ENCODE data around the gene LARP4.
"Not testable (repeated sequence)": the region's sequence is repeated elsewhere in the genome, so short reads cannot be mapped to it uniquely, and the experiment has no call there.

The LARP4 gene

GRCh38 chr12:50488801-50489200, 88.1 kb downstream of the LARP4 start:
- no peak for FAIRE-seq

- FAIRE-seq, result not testable (repeated sequence)
Observed at GRCh38 chr12:50498119-50498518, 97.4 kb downstream of the LARP4 start.

- FAIRE-seq, result no peak
Observed at GRCh38 chr12:50504798-50505674, 104.4 kb downstream of the LARP4 start, which contains the start of gene DIP2B. TSS of gene DIP2B (plus strand) at chr12:50504985. CDS start at chr12:50505141, 156 bp downstream.

GRCh38 chr12:50505675-50506530, 105.2 kb downstream of the LARP4 start:
- no peak for FAIRE-seq

- FAIRE-seq, result no peak
Observed at GRCh38 chr12:50506753-50507473, 106.2 kb downstream of the LARP4 start.

GRCh38 chr12:50507474-50507838, 106.8 kb downstream of the LARP4 start:
- no peak for FAIRE-seq

GRCh38 chr12:50507930-50508329, 107.2 kb downstream of the LARP4 start:
- FAIRE-seq, result no peak

- FAIRE-seq, result no peak
Observed at GRCh38 chr12:50508414-50508813, 107.7 kb downstream of the LARP4 start.

- FAIRE-seq, result no peak
Observed at GRCh38 chr12:50508970-50509663, 108.4 kb downstream of the LARP4 start.

GRCh38 chr12:50514526-50515276, 114.0 kb downstream of the LARP4 start:
- no peak for FAIRE-seq

- FAIRE-seq, result no peak
Observed at GRCh38 chr12:50515587-50515986, 114.9 kb downstream of the LARP4 start.

- FAIRE-seq, result no peak
Observed at GRCh38 chr12:50517421-50518048, 116.8 kb downstream of the LARP4 start.

- no peak for FAIRE-seq
Observed at GRCh38 chr12:50518090-50518489, 117.4 kb downstream of the LARP4 start.

- FAIRE-seq, result no peak
Observed at GRCh38 chr12:50519353-50519752, 118.7 kb downstream of the LARP4 start.

- no peak for FAIRE-seq
Observed at GRCh38 chr12:50520416-50521207, 119.9 kb downstream of the LARP4 start.

GRCh38 chr12:50521781-50522180, 121.1 kb downstream of the LARP4 start:
- not testable (repeated sequence) for FAIRE-seq

GRCh38 chr12:50523772-50524171, 123.1 kb downstream of the LARP4 start:
- no peak for FAIRE-seq

- FAIRE-seq, result no peak
Observed at GRCh38 chr12:50524621-50525020, 123.9 kb downstream of the LARP4 start.

- FAIRE-seq, result no peak
Observed at GRCh38 chr12:50525422-50525821, 124.7 kb downstream of the LARP4 start.

- no peak for FAIRE-seq
Observed at GRCh38 chr12:50527359-50527726, 126.7 kb downstream of the LARP4 start.

Measured in G401.6 (cell line).